ENCODE measurements around the gene SYCN.
"Not testable (repeated sequence)": the region's sequence is repeated elsewhere in the genome, so short reads cannot be mapped to it uniquely, and the experiment has no call there.

SYCN gene

DNA sequence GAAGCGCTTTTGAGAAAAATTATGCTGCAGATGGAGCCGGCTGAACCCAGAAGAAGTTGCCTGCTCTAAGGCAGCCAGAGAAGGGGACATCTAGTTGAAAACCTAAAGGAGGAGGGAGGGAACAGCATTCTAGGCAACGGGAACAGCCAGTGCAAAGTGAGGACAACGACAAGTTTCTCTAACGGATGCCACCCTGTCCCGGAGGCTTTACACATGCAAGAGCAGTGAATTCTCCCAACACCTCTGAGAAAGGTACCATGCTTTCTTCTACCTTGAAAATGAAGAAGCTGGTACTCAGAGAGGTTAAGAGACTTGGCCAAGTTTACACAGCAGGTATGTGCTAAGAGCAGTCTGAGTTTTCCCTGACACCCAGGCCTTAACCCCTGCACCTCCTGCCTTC lies 34.9 kb upstream of the SYCN start:
- TF ChIP-seq ZNF274 (IDR thresholded peaks at IDR 0.05; ENCODE audit: low read depth, low read length) = no peak
- H3K4me3 ChIP-seq (ENCODE audit: low read length) = no peak overlapping the region

- no peak overlapping the region for H3K4me3 ChIP-seq (ENCODE audit: low read length)
Observed at GRCh38 chr19:39238209-39238608, 34.1 kb upstream of the SYCN start.

DNA sequence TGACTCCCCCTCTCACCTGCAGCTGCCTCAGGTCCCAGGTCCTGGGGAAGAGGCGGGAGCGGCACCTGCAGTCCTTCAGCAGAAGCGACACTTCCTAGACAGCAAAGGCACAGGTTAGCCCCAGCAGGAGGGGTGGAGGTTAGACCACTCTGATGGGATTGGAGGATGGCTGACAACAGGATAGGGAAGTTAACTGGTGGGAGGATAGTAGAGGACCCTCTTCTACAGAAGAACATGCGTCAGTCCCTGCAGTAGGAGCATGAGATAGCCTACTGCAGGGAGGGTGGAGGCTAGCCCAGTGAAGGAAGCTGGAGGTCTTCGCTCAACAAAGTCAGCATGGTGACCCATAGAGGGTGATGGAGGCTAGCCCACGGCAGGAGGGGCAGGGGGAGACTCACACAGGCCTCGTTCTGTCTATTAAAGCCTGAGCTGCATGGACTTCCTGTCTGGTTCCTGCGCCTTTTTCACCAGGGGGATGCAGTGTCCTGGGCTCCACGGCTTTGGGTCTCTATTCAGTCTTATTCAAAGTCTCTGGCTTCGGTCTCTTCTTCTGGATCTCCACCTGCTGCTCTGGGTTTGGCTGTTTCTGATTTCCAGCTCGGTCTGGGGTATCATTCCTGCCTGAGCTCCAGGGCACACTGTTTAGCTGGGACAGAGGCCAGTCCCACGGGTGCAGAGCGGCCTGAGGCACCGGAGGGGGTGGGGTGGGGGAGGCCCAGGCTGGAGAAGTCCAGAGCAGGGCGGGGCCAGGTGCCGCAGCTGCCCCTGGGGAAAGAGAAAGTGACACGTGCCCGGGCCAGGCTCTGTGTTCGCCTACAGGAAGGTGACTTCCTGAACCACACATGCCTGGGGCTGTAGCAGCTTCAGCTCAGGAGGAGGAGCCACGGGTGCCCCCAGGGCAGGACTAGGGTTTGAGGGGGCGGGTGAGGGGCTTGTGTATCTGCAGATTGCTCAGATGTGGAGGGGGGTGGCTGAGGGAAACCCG lies 33.4 kb upstream of the SYCN start:
- H3K4me3 ChIP-seq (ENCODE audit: low read length) = no peak overlapping the region
- TF ChIP-seq ZNF274 (IDR thresholded peaks at IDR 0.05; ENCODE audit: low read depth, low read length) = no peak

More at GRCh38 chr19:39238209-39238608, 34.1 kb upstream of the SYCN start:
- TF ChIP-seq ZNF274 (IDR thresholded peaks at IDR 0.05; ENCODE audit: low read depth, low read length) = no peak

GRCh38 chr19:39236527-39236926 lies 32.5 kb upstream of the SYCN start:
- TF ChIP-seq ZNF274 (IDR thresholded peaks at IDR 0.05; ENCODE audit: low read depth, low read length) = no peak
- no peak overlapping the region for H3K4me3 ChIP-seq (ENCODE audit: low read length)

GRCh38 chr19:39232708-39233107 lies 28.6 kb upstream of the SYCN start:
- no peak overlapping the region for H3K4me3 ChIP-seq (ENCODE audit: low read length)
- no peak for TF ChIP-seq ZNF274 (IDR thresholded peaks at IDR 0.05; ENCODE audit: low read depth, low read length)

DNA sequence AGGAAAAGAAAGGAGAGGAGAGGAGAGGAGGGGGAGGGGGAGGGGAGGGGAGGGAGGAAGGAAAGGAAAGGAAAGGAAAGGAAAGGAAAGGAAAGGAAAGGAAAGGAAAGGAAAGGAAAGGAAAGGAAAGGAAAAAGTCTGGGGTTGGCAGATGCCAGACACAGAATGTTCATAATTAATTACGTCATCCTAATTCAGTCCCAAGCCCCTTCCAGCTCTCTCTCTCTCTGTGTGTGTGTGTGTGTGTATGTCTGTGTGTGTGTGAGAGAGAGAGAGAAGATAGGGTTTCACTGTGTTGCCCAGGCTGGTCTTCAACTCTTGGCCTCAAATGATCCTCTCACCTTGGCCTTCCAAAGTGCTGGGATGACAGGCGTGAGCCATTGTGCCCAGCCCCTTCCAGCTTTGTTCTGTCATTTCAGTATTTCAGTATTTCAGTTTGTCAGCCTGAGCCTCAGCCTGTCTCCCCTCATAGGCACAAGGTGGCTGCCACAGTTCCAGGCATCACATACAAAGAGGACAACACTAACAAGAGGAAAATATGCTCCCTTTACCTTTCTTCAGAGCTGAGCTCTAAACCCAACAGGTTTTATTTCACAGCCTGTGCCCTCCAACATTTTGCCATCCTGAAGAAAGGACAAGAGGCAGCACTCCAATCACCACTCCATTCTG lies 26.2 kb upstream of the SYCN start:
- H3K4me3 ChIP-seq (ENCODE audit: low read length) = no peak overlapping the region
- no peak for TF ChIP-seq ZNF274 (IDR thresholded peaks at IDR 0.05; ENCODE audit: low read depth, low read length)

- no peak overlapping the region for H3K4me3 ChIP-seq (ENCODE audit: low read length)
- no peak for TF ChIP-seq ZNF274 (IDR thresholded peaks at IDR 0.05; ENCODE audit: low read depth, low read length)
Observed at GRCh38 chr19:39224910-39225309, 20.8 kb upstream of the SYCN start.

DNA sequence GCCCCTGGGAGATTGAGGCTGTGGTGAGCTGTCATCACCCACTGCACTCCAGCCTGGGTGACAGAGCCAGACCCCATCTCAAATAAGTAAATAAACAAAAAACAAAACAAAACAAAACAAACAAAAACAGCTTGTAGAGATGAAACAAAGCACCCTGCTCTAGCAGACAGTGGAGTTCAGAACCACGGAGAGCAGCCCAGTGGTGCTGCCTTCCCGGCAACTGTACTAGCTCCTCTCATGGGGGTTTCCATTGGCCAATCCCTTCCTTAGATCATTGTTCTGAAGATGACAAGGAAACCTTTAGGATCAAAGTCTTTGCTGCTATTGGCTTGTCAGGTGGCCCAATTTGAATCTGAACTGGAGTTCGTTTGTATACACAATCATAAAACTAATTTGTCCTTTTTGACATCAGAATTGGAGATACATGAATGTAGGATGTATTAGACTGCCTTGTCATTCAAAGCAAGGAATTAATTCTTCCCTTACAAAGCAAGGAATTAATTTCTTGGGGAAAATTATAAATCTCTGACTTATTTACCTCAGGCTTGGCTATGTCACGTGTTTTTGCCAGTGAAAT lies 19.7 kb upstream of the SYCN start:
- H3K4me3 ChIP-seq (ENCODE audit: low read length) = no peak overlapping the region
- no peak for TF ChIP-seq ZNF274 (IDR thresholded peaks at IDR 0.05; ENCODE audit: low read depth, low read length)

- not testable (repeated sequence) for H3K4me3 ChIP-seq (ENCODE audit: low read length)
Observed at GRCh38 chr19:39219108-39219507, 15.0 kb upstream of the SYCN start.

DNA sequence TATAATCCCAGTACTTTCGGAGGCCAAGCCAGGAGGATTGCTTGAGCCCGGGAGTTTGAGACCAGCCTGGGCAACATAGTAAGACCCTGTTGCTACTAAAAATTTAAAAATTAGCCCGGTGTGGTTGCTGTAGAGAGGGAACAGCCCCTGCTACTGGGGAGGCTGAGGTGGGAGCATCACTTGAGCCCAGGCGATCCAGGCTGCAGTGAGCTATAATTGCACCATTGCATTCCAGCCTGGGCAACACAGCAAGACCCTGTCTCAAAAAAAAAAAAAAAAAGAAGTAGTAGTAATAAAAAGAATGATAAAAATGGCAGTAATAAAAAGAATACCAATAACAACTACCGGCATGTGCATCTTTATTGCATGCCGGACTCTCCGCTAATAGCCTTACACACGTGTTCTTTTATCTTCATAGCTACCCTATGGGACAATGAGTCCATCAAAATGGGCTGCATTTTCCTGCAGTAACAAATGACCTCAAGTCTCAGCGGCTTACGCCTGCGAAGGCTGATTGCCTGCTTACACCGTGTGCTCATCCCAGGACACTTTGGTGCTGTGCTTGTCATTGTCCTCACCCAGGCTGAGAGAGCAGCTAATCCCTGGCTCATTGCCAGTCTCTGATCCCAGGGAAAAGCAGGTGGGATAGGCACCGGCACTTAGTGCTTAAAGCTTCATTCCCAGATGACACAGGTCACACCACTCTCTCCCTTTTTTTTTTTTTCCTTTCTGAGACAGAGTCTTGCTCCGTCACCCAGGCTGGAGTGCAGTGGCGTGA lies 14.4 kb upstream of the SYCN start:
- TF ChIP-seq ZNF274 (IDR thresholded peaks at IDR 0.05; ENCODE audit: low read depth, low read length) = no peak
- H3K4me3 ChIP-seq (ENCODE audit: low read length) = no peak overlapping the region

DNA sequence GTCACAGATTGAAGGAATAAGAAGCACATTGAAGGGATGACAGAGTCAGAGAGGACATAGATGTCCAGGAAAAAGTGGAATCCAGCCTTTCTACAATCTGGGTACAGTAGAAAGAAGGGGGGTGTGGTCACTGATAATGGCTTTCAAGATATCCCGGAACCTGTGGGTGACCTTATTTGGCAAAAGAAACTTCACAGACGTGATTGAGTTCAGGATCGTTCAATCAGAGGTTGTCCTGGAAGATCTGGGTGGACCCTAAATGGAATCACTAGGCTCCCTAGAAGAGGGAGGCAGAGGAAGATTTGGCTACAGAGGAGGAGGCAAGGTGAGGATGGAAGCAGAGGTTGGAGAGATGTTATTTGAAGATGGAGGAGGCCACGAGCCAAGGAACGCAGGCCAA lies 13.0 kb upstream of the SYCN start:
- TF ChIP-seq ZNF274 (IDR thresholded peaks at IDR 0.05; ENCODE audit: low read depth, low read length) = no peak
- no peak overlapping the region for H3K4me3 ChIP-seq (ENCODE audit: low read length)

DNA sequence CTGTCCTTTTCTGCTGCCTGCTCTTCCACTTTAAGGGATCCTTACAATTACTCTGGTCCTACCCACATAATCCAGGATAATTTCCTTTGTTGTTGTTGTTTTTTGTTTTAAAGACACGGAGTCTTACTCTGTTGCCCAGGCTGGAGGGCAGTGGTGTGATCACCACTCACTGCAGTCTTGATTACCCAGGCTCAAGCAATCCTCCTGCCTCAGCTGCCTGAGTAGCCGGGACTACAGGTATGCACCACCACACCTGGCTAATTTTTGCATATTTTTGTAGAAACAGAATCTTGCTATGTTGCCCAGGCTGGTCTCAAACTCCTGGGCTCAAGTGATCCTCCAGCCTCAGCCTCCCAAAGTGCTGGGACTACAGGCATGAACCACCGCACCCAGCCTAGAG lies 11.3 kb upstream of the SYCN start:
- not testable (repeated sequence) for H3K4me3 ChIP-seq (ENCODE audit: low read length)

DNA sequence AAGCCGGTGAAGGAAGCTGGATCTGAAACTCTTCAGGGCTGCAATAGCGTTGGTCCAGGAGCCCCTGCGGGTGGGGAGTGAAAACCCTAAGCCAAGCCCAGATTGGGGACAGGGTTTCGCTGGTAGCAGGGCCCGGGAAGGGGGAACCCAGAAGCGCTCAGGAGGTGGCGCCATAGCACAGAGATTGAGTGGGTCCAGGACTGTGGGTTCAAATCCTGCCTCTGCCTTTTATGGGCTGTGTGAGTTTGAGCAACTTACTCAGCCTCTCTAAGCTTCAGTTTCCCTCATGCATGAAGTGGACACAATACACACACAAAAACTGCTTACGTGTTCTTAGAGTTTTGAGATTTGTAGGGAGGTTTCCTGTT lies 8.3 kb upstream of the SYCN start:
- TF ChIP-seq ZNF274 (IDR thresholded peaks at IDR 0.05; ENCODE audit: low read depth, low read length) = no peak

DNA sequence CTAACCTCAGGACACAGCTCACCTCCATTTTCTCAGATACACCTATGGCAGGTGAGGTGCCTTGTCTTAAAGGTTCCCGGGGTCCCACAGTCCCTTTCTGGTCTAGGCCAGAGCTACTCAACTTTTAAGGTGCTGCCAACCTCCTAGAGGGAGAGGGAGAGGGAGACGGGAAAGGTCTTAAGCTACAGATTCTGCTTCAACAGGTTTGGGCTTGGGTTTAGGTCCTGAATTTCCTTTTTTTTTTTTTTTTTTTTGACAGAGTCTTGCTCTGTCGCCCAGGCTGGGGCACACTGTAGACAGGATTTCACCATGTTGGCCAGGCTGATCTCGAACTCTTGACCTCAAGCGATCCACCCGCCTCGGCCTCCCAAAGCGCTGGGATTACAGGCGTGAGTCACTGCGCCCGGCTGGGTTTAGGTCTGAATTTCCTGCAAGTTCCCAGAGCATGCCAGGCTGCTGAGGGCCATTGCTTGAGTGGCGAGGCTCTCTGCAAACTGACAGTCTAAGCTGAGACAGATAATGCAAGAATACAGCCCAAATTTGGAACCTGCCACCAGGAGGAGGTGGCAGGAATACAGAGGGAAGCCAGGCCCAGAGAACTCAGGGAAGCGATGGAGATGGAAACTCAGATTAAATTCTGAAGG lies 7.8 kb upstream of the SYCN start:
- TF ChIP-seq ZNF274 (IDR thresholded peaks at IDR 0.05; ENCODE audit: low read depth, low read length) = no peak
- no peak overlapping the region for H3K4me3 ChIP-seq (ENCODE audit: low read length)

More for the DNA sequence above, 8.3 kb upstream of the SYCN start:
- no peak overlapping the region for H3K4me3 ChIP-seq (ENCODE audit: low read length)

Measured in GM08714 (cell line).